ENCODE data around the gene ZNF839. TPM values are rescaled to one million over a fixed set of nuclear protein-coding genes. Genes with fewer than 3 reads are reported as not detected.

Gene ZNF839
- total RNA-seq, 4 donors from 2014 or later, result 7.6 to 12.5 (median 9.5) TPM

DNA sequence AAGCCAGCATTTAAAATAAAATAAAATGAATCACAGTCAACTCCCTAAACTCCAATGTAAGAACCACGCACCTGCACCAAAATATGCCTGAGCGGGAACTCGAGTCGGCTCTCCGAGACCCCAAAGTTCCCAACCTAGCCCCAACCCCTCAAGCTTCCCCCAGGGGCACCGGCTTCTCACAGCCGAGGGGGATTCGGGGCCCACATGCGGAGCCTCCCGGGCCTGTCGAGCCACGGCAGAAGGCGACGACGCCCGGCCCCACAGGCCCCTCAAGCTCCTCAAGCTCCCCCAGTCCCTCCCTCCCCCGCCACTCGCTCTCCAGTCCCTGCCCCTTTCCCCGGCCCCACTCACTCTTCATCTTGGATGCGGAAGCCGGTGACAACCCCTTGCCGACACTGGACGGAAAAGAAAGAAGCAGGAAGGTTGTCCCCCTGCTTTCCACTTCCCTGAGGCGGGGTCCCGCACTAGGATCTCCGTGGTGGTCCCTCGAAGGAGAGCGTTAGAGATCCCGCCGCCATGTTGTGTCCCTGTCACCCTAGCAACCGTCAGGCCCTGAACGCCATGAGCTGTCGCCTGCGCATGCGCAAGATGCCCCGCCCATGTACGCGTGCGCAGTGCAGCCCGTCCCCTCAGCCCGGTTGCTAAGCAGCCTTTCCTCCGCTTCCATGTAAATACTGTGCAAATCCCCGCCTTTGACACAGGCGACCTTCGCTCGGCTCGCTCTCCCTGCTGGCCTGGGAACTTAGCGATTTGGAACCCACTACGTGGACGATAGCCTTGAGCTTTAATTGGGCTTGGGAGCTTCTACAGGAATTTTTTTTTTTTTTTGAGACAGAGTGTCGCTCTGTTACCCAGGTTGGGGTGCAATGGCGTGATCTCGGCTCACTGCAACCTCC is 14.7 kb upstream of the ZNF839 start, which contains the start of gene MOK:
Gene MOK (minus strand): TSS at position 554 of the 896 bp plus-strand sequence. CDS start 196 bp downstream, at position 358.
- intact Hi-C loops (cut with DNase I), result no loop called here
- TF ChIP-seq POLR2AphosphoS5 (IDR thresholded peaks at IDR 0.05), result peak; percentile 47 to 90
- TF ChIP-seq, protein P1, sequence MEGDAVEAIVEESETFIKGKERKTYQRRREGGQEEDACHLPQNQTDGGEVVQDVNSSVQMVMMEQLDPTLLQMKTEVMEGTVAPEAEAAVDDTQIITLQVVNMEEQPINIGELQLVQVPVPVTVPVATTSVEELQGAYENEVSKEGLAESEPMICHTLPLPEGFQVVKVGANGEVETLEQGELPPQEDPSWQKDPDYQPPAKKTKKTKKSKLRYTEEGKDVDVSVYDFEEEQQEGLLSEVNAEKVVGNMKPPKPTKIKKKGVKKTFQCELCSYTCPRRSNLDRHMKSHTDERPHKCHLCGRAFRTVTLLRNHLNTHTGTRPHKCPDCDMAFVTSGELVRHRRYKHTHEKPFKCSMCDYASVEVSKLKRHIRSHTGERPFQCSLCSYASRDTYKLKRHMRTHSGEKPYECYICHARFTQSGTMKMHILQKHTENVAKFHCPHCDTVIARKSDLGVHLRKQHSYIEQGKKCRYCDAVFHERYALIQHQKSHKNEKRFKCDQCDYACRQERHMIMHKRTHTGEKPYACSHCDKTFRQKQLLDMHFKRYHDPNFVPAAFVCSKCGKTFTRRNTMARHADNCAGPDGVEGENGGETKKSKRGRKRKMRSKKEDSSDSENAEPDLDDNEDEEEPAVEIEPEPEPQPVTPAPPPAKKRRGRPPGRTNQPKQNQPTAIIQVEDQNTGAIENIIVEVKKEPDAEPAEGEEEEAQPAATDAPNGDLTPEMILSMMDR (IDR thresholded peaks at IDR 0.05), result no peak
- no peak for TF ChIP-seq POLR2A (IDR thresholded peaks at IDR 0.05; ENCODE audit: low read depth)
- DNase-seq (ENCODE audit: extremely low spot score), result peak; percentile 99
- Histone ChIP-seq H3K9me3 (no peaks in the 10 kb centered on the region), H3K27ac (replicated peaks in 1 of 4) (peak within 1 kb of the TSS; percentile 53 to 75 (median 70)), H3K4me3 (peak within 1 kb of the TSS; percentile 66 to 93 (median 78)), H3K27me3 (no peaks in the 10 kb centered on the region), H3K4me1 (peaks cover 11 to 14% (median 12%) of the 10 kb centered on the region in 4 donors), H3K36me3 (no peaks in the 10 kb centered on the region)
- WGBS, result 1% methylated on average over 51 of the region's 53 CpGs

DNA sequence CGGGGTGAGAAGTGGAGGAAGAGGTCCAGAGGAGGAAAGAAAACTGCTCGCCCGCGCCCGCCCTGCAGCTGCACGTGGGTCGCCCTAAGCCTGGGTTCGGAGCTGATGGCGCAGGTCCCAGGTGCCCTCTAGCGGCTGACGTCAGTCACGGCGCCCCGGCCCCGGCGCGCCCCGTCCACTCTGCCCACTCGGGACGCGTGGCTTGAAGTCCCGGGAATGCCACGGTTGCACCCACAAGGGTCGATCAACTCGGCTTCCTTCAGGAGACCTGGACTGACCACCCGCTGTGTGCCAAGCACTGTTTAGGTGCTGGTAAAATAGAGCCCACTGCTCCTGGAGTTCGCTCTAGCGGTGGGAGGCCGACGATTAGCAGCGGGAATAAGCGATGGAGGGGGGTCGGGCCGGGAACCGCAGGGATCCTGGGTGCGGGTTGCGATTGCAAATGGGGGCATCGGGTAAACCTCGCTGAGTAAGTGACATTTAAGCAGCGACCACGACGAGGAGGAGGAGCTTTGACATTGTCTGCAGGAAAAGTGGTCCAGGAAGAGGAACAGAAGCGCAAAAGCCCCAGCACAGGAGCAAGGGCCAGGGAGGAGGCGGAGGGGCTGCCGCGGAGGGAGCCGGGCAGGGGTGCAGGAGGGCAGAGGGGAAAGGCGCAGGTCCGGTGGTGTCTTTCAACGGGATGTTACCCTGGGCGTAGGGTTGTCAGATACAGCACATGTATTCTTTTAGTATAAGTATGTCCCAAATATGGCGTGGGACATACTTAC is 5.1 kb upstream of the ZNF839 start:
- peaks cover 30 to 53% (median 48%) of the 10 kb centered on the region in 4 donors for H3K4me1 ChIP-seq
- no peaks in the 10 kb centered on the region for H3K9me3 ChIP-seq
- peak overlapping the region; percentile 50 to 61 (median 52) for H3K4me3 ChIP-seq
- no peaks in the 10 kb centered on the region for H3K27me3 ChIP-seq
- WGBS, result 10% methylated on average over 28 of the region's 52 CpGs
- H3K36me3 ChIP-seq, result no peaks in the 10 kb centered on the region
- intact Hi-C loops (cut with DNase I), result loop anchor here (2.0 to 10.0 kb wide), 3 partner anchors 80 to 352 kb away; partner anchors contain the start of gene DYNC1H1
- TF ChIP-seq POLR2AphosphoS5 (IDR thresholded peaks at IDR 0.05) (peak in 1 of 2 donors; percentile 75), POLR2A (IDR thresholded peaks at IDR 0.05; ENCODE audit: low read depth) (no peak), EP300 (IDR thresholded peaks at IDR 0.05) (no peak)
- TF ChIP-seq, protein P1 (IDR thresholded peaks at IDR 0.05), result peak; percentile 96 to 99 (median 96)
- peak; percentile 96 for DNase-seq (ENCODE audit: extremely low spot score)
- peak overlapping the region; percentile 26 to 67 (median 38) for H3K27ac ChIP-seq (replicated peaks in 1 of 4)

DNA sequence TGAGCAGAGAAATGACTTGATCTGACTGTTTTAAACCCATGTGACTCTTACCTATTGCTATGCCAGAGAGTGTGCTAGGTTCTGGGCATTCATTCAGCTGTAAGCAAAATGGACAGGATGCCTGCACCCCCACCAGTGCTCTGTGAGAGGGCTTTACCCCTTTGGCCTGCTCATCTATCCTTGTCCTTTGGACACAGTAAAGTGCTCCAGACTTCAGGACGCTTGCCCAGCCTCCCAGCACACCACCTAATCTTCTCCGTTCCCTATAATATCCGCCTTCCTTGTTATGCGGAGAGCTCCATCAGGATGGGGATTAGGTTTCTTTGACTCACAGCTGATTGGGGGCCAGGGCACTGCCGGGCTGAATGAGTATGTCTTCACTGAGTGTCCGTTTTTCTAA is 4.4 kb upstream of the ZNF839 start:
- intact Hi-C loops (cut with DNase I), result loop anchor here (2.0 to 10.0 kb wide), 3 partner anchors 80 to 353 kb away; partner anchors contain the start of gene DYNC1H1
- TF ChIP-seq, protein P1 (IDR thresholded peaks at IDR 0.05), result no peak
- no peak for TF ChIP-seq EP300 (IDR thresholded peaks at IDR 0.05)
- no peak for TF ChIP-seq POLR2A (IDR thresholded peaks at IDR 0.05; ENCODE audit: low read depth)
- no peak for TF ChIP-seq POLR2AphosphoS5 (IDR thresholded peaks at IDR 0.05)
- peaks cover 30 to 55% (median 49%) of the 10 kb centered on the region in 4 donors for H3K4me1 ChIP-seq
- no peaks in the 10 kb centered on the region for H3K27me3 ChIP-seq
- no peaks in the 10 kb centered on the region for H3K9me3 ChIP-seq
- no peak overlapping the region for H3K4me3 ChIP-seq
- H3K36me3 ChIP-seq, result no peaks in the 10 kb centered on the region
- 83% methylated on average over 6 of the region's 6 CpGs for WGBS
- peak overlapping the region in 3 of 4 donors; percentile 96 to 98 (median 98) for H3K27ac ChIP-seq (replicated peaks in 1 of 4)
- no peak for DNase-seq (ENCODE audit: extremely low spot score)

DNA sequence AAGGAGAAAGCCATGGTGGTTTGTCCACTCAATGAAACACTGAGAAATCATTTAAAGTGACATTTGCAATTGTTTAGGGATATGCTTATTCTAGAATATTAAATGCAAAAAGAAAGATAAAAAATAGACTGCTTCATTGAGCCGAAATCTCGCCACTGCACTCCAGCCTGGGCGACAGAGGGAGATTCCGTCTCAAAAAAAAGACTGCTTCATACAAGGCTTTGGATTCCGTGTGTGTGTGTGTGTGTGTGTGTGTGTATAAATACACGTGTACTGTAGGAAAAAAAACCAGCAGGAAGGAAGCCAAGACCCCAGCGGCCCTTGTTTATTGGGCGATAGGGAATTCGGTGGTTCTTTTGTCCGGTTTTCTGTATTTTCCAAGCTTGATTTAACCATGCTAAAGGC is 3.2 kb upstream of the ZNF839 start:
- TF ChIP-seq, protein P1 (IDR thresholded peaks at IDR 0.05), result no peak
- TF ChIP-seq EP300 (IDR thresholded peaks at IDR 0.05) (no peak), POLR2AphosphoS5 (IDR thresholded peaks at IDR 0.05) (no peak)
- no peaks in the 10 kb centered on the region for H3K9me3 ChIP-seq
- H3K4me3 ChIP-seq, result peak overlapping the region; percentile 50 to 62 (median 56)
- H3K36me3 ChIP-seq, result no peaks in the 10 kb centered on the region
- peaks cover 40 to 67% (median 60%) of the 10 kb centered on the region in 4 donors for H3K4me1 ChIP-seq
- no peak for DNase-seq (ENCODE audit: extremely low spot score)
- intact Hi-C loops (cut with DNase I), result loop anchor here (5.0 to 10.0 kb wide), 2 partner anchors 222 to 354 kb away; partner anchors contain the start of gene DYNC1H1
- H3K27me3 ChIP-seq, result no peaks in the 10 kb centered on the region
- 3% methylated on average over 10 of the region's 10 CpGs for WGBS
- peak overlapping the region; percentile 96 to 98 (median 97) for H3K27ac ChIP-seq (replicated peaks in 1 of 4)
